Kidney (tissue), 14 donors: ENCODE data around the gene TSACC. TPM values are rescaled to one million over a fixed set of nuclear protein-coding genes. Genes with fewer than 3 reads are reported as not detected.

Experiments used
- DNase-seq, 5 donors: peaks; one replicate each; pipeline ENCODE4 v3.0.0-alpha.2; 2013 to 2020
- FAIRE-seq: peaks from 2 replicates; lab custom pipeline; 2012; peaks lifted over from hg19 to GRCh38; lab: Jason Lieb, UNC
- H3K27ac ChIP-seq, 2 donors: one replicate each; pipeline ENCODE4 v1.7.0; 2013; ENCODE audit warnings: low read depth in 2 of 2, low read length in 2 of 2, inconsistent platforms in 1 of 2
- H3K27me3 ChIP-seq: one replicate; pipeline ENCODE4 v1.7.1; 2013; ENCODE audit warnings: low read length, inconsistent platforms; ENCODE audit not compliant: control insufficient read depth, insufficient read depth
- H3K36me3 ChIP-seq, 3 donors: one replicate each; pipeline versions ENCODE4 v1.7.0 to v1.7.1; 2013; ENCODE audit warnings: low read length in 3 of 3, control low read depth in 1 of 3, inconsistent platforms in 1 of 3; ENCODE audit not compliant: insufficient read depth in 3 of 3, control insufficient read depth in 2 of 3
- H3K4me1 ChIP-seq, 3 donors: one replicate each; pipeline versions ENCODE4 v1.7.0 to v1.7.1; 2013; ENCODE audit warnings: low read length in 3 of 3, inconsistent platforms in 1 of 3, low read depth in 1 of 3; ENCODE audit not compliant: control insufficient read depth in 2 of 3, insufficient read depth in 2 of 3
- H3K4me3 ChIP-seq, 3 donors: one replicate each; pipeline versions ENCODE4 v1.7.0 to v1.8.1; 2013; ENCODE audit warnings: low read length in 3 of 3, control low read depth in 1 of 3, inconsistent platforms in 1 of 3
- H3K9ac ChIP-seq, 3 donors: one replicate each; pipeline versions ENCODE4 v1.7.0 to v1.7.1; 2013; ENCODE audit warnings: low read length in 3 of 3, control low read depth in 1 of 3, inconsistent platforms in 1 of 3
- H3K9me3 ChIP-seq, 3 donors: one replicate each; pipeline versions ENCODE4 v1.7.0 to v1.7.1; 2013; ENCODE audit warnings: low read length in 3 of 3, control low read depth in 1 of 3, inconsistent platforms in 1 of 3; ENCODE audit not compliant: control insufficient read depth in 2 of 3, insufficient read depth in 1 of 3
- intact Hi-C: fragments of 100-400 bp; cut with DNase I; formaldehyde crosslinking; loops from one replicate; pipeline ENCODE4 v1.11.1; 2022
- polyA plus RNA-seq: library from polyadenylated mRNA; stranded (reverse); fragments of 350-450 nt; fragmentation: Illumina TruSeq; extraction: RNeasy Lipid Tissue Mini Kit (QIAGEN cat#74804); gene quantifications from one replicate; pipeline ENCODE4 v1.2.3, GENCODE V29; 2014; ENCODE audit warnings: low read depth, low replicate concordance; ENCODE audit not compliant: insufficient read depth
- total RNA-seq: library from RNA; stranded (reverse); fragmentation: NEBNext Ultra II Directional; extraction: Animal tissue kit (Norgen Biotek cat#: 25700); gene quantifications from one replicate; pipeline ENCODE4 v1.2.1, GENCODE V29; 2021
- TF ChIP-seq, protein P1 (sequence below): IDR thresholded peaks from 3 replicates; pipeline ENCODE4 v1.5.1; 2012; ENCODE audit warnings: mild to moderate bottlenecking, moderate library complexity, borderline replicate concordance; ENCODE audit not compliant: insufficient read depth; ENCODE audit errors: extremely low read depth
- donor health status: control.
- donor health status: control.
- donor health status: control.
- donor health status: control.
- donor health status: control.
- donor health status: DM: yes; HTN: yes; CAD: no.
- donor health status: Normal renal cell carcinoma (clear cell type).

The TSACC gene
- total and polyA plus RNA-seq, 2 donors from 2014 or later = 1.1 TPM; not detected in 1

DNA sequence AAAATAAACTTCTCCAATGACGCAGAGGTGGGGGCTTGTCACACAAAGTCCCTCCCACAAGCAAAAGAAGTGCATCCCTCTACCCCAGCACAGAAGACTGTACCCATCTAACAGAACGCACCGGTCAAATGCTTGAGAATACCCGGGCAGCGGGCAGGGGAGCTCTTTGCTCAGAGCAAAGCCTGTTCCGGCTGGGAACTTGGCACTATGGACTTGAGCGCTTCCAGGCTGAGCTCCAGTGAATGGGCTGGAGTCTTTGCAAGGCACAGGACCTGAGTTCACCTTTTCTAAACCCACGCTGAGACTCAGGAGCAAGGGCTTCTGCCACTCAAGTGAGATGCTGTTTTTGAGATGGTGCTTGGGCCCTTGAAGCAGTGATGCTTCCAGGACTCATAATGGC is 51.0 kb downstream of the TSACC start:
- no peaks in the 10 kb centered on the region for H3K9me3 ChIP-seq
- H3K9ac ChIP-seq = no peak overlapping the region
- H3K27me3 ChIP-seq = peaks cover 20% of the 10 kb centered on the region
- TF ChIP-seq, protein P1, sequence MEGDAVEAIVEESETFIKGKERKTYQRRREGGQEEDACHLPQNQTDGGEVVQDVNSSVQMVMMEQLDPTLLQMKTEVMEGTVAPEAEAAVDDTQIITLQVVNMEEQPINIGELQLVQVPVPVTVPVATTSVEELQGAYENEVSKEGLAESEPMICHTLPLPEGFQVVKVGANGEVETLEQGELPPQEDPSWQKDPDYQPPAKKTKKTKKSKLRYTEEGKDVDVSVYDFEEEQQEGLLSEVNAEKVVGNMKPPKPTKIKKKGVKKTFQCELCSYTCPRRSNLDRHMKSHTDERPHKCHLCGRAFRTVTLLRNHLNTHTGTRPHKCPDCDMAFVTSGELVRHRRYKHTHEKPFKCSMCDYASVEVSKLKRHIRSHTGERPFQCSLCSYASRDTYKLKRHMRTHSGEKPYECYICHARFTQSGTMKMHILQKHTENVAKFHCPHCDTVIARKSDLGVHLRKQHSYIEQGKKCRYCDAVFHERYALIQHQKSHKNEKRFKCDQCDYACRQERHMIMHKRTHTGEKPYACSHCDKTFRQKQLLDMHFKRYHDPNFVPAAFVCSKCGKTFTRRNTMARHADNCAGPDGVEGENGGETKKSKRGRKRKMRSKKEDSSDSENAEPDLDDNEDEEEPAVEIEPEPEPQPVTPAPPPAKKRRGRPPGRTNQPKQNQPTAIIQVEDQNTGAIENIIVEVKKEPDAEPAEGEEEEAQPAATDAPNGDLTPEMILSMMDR = no peak
- no peaks in the 10 kb centered on the region for H3K36me3 ChIP-seq
- FAIRE-seq (no peak), DNase-seq (no peak)
- H3K4me1 ChIP-seq = peaks cover 0 to 5% (median 0%) of the 10 kb centered on the region in 3 donors
- no peak overlapping the region for H3K4me3 ChIP-seq
- intact Hi-C loops = no loop called here
- no peak overlapping the region for H3K27ac ChIP-seq

DNA sequence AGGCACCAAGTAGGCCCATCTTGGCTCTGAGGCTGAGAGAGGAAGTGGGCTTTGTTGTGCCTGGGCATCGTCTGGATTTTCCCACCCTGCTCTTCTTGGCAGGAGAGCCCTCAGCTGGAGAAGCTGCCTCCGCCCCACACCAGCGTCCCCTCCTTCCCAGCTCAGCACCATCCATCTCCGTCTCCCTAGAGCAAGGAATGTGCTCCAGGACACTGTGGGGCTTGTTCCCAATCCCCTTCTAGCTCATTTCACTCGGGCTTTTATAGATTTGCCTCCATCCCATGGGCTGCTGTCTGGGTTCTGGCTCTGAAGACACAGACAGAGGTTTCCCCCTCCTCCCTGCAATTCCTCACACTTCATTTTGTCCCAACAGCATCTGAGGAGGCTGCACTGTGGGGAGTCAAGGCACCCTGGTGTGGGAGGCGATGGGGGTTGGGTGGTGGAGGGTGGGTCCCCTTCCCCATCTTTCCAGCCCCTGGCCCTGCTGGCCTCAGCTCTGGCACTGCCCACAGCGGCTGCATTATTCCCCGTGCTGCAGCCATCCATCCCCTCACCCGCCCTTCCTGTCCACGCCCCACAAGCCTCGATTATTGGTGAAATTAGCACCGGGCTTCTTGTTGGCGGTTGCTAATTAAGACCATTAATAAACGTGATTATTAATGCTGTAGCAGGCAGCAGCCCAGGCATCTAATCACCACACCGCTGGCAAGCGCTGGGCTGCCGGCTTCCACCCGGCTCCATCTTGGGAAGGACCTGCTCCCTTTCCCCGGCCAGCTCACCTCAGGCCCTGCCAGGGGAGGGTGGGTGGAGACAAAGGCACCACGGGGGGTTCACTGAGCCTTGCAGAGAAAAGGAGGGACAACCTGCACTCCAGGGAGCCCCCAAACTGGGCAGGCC is 52.4 kb downstream of the TSACC start:
- Histone ChIP-seq H3K4me3 (no peak overlapping the region), H3K9me3 (no peaks in the 10 kb centered on the region), H3K27ac (no peak overlapping the region), H3K4me1 (peaks cover 0 to 5% (median 0%) of the 10 kb centered on the region in 3 donors), H3K36me3 (no peaks in the 10 kb centered on the region), H3K27me3 (peaks cover 19% of the 10 kb centered on the region), H3K9ac (no peak overlapping the region)
- no peak for DNase-seq
- no peak for FAIRE-seq
- TF ChIP-seq, protein P1 = no peak
- intact Hi-C loops = loop anchor here (5.0 kb wide), 1 partner anchor 52 kb away; no protein-coding TSS in a partner anchor

DNA sequence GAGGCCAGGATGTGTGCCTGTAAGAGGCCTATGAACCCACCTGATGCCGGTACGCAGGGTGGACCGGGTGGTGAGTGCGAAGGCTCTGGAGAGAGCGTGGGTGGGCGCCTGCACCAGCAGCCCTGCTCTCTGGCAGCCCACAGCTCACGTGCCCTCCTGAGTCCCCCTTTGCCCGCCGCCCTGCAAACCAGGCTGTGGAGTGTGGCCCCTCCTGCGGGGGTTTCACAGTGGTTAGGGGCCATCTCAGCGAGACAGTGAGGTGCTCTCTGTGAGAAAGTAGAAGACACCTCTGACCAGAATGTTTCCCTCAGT is 53.0 kb downstream of the TSACC start:
- no peak overlapping the region for H3K4me3 ChIP-seq
- no peak for FAIRE-seq
- no peak overlapping the region for H3K27ac ChIP-seq
- DNase-seq = no peak
- no peaks in the 10 kb centered on the region for H3K36me3 ChIP-seq
- no peaks in the 10 kb centered on the region for H3K9me3 ChIP-seq
- H3K4me1 ChIP-seq = peaks cover 0 to 5% (median 0%) of the 10 kb centered on the region in 3 donors
- peaks cover 17% of the 10 kb centered on the region for H3K27me3 ChIP-seq
- no peak overlapping the region for H3K9ac ChIP-seq
- TF ChIP-seq, protein P1 = no peak
- intact Hi-C loops = loop anchor here (5.0 kb wide), 1 partner anchor 51 kb away; no protein-coding TSS in a partner anchor
